ENCODE results near the gene DEPDC1B.
"Not testable (repeated sequence)": the region's sequence is repeated elsewhere in the genome, so short reads cannot be mapped to it uniquely, and the experiment has no call there.

The DEPDC1B gene

GRCh38 chr5:60699609-60700415, at the start of gene DEPDC1B:
TSS of gene DEPDC1B (minus strand) at chr5:60700166. CDS start at chr5:60700093, 73 bp downstream.
- DNase-seq = peak; percentile 36

DNA sequence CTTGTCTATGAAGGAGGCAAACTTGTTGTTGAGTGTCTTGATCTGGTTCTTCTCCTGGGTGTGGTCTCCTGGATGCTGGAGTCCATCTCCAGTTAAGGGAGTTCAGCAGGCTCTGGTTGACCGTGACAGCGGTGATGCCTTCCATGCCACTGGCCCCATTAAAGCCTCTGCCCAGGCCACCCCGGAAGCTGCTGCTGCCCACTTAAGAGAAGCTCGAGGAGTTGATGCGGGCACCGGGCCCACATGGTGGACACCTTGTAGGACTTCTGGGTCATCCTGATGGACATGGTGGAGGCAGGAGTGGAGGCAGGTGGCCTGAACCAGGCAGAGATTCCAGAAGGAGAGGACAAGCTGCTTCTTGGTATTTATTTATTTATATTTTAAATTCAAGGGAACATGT, 44.7 kb upstream of the DEPDC1B start:
- no peak for DNase-seq

GRCh38 chr5:60743511-60744314, 43.7 kb upstream of the DEPDC1B start:
- no peak for DNase-seq

DNA sequence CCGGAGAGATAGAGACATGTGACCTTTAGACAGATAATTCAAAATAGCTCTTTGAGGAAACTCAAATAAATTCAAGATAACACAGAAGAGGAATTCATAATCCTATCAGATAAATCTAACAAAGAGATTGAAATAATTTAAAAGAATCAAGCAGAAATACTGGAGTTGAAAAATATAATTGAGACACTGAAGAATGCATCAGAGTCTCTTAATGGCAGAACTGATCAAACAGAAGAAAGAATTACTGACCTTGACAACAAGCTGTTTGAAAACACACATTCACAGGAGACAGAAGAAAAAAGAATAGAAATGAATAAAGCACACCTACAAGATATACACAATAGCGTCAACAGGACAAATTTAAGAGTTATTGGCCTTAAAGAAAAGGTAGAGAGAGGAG, 40.4 kb upstream of the DEPDC1B start:
- no peak for DNase-seq

- DNase-seq = no peak
Observed at GRCh38 chr5:60738933-60739332, 39.0 kb upstream of the DEPDC1B start.

DNA sequence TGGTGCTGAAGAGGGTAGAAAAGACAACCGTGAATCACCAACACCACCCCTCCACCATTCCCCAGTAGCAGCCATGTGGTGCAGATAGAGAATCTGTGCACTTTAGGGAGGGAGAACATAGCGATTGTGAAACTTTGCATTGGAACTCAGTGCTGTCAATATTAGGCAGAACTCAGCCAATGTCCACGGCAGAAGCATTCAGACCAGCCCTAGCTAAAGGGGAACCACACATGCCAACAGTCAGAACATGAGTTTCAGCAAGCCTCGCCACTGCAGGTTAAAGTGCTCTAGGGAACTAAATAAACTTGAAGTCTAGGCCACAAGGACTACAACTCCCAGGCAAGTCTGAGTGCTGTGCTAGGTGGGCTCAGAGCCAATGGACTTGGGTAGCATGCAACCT, 38.5 kb upstream of the DEPDC1B start:
- DNase-seq = no peak

- not testable (repeated sequence) for DNase-seq
Observed at GRCh38 chr5:60730858-60731257, 30.9 kb upstream of the DEPDC1B start.

GRCh38 chr5:60727033-60727679, 27.2 kb upstream of the DEPDC1B start:
- DNase-seq = no peak

DNA sequence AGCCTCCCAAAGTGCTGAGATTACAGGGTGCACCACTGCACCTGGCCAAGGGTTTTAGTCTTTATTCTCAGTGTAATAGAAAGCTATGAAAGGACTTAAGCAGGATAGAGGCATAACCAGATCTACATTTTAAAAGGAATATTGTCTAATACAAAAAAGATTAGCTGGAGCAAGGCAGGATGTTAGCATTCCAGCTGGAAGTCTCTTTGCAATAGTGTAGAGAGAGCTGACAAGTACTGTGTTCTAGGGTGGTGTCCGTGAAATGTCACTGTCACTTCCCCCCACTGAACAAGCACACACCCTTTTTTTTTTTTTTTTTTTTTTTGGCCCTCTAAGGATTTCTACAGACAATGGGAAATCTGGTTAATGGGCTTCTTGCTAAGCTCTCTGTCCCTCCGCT, 24.2 kb upstream of the DEPDC1B start:
- no peak for DNase-seq

DNA sequence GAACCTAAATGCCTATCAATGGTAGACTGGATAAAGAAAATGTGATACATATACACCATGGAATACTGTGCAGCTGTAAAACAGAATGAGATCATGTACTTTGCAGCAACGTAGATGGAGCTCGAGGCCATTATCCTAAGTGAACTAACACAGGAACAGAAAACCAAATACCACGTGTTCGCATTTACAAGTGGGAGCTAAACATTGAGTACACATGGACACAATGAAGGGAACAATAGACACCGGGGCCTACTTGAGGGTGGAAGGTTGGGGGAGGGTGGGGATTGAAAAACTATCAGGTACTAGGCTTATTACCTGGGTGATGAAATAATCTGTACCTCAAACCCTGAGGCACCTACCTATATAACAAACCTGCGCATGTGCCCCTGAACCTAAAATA, 22.4 kb upstream of the DEPDC1B start:
- DNase-seq = peak; percentile 56

DNA sequence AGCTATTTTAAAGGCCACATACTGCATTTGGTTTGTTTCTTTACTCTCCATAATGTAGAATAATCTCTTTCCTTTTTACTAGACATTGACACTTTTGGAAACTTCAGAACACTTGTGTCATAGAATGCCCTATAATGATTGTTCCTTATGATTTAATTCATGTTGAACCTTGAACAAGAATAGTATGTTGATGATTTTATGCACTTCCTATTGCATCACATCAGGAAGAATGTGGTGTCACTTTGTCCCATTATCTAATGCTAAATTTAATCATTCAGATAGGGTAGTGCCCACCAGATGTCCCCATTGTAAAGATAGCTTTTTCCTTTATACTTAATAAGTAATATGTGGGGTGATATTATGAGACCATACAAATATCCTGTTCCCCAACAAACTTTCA, 19.4 kb upstream of the DEPDC1B start:
- no peak for DNase-seq

- DNase-seq = no peak
Observed at GRCh38 chr5:60718166-60718892, 18.4 kb upstream of the DEPDC1B start.

DNA sequence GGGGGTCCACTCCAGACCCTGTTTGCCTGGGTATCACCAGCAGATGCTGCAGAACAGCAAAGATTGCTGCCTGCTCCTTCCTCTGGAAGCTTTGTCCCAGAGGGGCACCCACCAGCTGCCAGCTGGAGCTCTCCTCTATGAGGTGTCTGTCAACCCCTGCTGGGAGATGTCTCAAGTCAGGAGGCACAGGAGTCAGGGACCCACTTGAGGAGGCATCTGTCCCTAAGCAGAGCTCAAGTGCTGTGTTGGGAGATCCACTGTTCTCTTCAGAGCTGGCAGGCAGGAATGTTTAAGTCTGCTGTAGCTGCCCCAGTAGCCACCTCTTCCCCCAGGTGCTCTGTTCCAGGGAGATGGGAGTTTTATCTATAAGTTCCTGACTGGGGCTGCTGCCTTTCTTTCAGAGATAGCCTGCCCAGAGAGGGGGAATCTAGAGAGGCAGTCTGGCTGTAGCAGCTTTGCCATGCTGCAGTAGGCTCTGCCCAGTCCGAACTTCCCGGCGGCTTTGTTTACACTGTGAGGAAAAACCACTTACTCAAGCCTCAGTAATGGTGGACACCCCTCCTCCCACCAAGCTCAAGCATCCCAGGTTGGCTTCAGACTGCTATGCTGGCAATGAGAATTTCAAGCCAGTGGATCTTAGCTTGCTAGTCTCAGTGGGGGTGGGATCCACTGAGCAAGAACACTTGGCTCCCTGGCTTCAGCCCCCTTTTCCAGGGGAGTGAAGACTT, 15.4 kb upstream of the DEPDC1B start:
- not testable (repeated sequence) for DNase-seq

- DNase-seq = no peak
Observed at GRCh38 chr5:60712950-60713349, 13.0 kb upstream of the DEPDC1B start.

- DNase-seq = not testable (repeated sequence)
Observed at GRCh38 chr5:60711892-60712291, 11.9 kb upstream of the DEPDC1B start.

DNA sequence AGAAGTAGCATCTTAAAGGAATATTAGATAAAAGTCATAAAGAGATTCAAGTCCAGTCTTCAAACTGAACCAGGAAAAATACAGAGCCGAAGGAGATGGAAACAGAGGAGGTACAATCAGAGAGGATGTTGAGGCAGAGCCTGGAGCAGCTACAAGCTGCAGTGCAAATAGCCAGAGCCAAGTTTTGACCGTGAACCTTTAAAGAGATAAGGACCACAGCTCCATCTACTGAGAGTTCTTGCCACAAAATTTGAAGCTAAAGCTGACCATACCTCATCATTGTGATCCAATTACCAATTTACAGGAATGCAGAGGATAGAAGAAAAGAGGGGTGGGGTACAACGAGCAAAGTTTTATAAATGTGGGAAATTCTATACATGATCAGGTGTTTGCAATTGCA, 10.4 kb upstream of the DEPDC1B start:
- DNase-seq = no peak

GRCh38 chr5:60705144-60705543, 5.2 kb upstream of the DEPDC1B start:
- DNase-seq = no peak

DNA sequence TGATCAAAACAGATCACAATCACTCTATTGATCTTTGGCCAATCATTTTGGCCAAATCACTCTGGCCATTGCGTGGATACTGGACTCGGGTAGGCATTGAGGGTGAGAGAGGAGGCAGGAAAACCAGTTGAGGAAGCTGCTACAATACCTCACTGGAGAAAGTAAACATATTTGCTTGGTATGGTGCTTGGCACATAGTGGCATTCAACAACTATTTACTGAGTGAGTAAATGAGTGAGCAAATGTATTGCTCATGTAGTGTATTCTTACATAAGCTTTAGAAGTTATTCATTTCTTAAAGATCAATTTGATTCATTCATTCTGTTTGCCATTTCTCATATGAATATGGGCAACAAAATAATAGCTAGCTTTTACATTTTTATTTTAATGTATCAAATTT, 4.0 kb upstream of the DEPDC1B start:
- DNase-seq = no peak

- DNase-seq = no peak
Observed at GRCh38 chr5:60701321-60701968, 1.5 kb upstream of the DEPDC1B start.

DNA sequence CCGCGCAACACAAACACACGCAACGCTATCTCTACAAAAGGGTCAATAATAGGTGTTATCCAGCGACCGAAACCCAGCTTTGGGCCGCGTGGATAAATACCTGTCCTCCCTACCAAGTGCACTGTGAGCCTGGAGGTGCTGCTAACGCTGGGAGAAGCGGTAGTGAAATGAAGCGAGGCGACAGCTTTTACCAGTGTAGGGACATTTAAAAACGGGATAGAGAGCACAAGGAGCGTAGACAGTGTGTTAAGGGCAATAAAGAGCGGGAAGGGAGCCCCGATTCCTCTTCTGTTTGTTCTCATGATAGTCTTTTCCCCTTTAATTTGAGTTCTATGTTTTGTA, 421 bp upstream of the DEPDC1B start:
- DNase-seq = no peak

DNA sequence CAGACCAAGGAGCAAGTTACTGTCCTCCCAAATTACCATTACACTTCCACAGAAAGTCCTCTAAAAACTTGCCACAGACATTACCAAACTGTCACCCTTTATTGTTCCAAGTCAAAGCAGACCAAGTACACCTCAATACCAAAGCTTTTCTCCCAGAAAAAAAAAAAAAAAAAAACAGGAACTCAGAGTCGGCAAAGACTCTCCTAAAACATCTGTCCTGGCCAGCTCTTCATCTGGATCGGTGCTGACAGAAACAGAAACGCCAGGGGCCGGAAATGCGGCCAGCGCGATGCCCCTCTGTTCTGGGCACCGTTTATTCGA, 718 bp downstream of the DEPDC1B start:
- DNase-seq = no peak

- DNase-seq = no peak
Observed at GRCh38 chr5:60698336-60698735, 1.6 kb downstream of the DEPDC1B start.
